SKM-1 (cell line): ENCODE measurements around the gene RAB10.
"Not testable (repeated sequence)": the region's sequence is repeated elsewhere in the genome, so short reads cannot be mapped to it uniquely, and the experiment has no call there.

ENCODE experiments used
- DNase-seq: peaks from one replicate; lab custom pipeline; 2025; ENCODE audit not compliant: unreplicated experiment; lab: John Stamatoyannopoulos, UW

The RAB10 gene

DNA sequence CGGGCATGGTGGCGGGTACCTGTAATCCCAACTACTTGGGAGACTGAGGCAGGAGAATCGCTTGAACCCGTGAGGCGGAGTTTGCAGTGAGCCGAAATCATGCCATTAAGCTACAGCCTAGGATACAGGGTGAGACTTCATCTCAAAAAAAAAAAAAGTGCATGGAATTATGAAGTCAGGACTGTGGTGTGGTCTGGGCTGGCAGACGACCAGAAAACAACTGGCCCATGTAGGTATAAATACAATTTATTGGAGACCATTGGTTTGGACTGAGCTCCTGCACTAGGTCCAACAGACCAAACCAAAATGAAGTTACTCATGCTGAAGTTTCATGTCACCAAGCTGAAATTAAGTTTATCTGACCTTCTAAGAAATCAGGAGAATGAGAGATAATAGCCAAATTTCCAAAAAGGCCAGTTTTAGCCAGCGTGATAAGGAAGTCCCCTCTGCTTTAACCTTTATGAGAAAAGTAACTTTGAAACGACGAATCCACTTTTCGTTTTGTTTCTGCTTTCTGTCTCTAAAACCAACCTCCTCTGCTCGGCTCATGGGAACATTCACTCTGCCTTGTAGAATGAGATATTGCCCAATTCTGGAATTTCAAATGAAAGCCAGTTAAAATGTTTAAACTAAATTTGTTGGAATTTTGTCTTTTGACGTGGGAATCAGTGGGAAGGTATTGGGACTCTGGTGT, 17.7 kb upstream of the RAB10 start:
- no peak for DNase-seq

DNA sequence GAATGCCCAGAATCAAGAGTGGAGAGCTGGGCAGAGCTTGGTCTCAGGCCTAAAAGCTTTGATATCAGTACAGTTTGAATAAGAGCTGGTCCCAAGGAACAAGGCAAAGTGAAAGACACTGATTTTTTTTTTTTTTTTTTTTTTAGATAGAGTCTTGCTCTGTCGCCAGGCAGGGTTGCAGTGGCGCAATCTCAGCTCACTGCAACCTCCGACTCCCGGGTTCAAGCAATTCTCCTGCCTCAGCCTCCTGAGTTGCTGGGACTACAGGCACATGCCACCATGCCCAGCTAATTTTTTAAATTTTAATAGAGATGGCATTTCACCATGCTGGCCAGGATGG, 17.2 kb upstream of the RAB10 start:
- DNase-seq: not testable (repeated sequence)

DNA sequence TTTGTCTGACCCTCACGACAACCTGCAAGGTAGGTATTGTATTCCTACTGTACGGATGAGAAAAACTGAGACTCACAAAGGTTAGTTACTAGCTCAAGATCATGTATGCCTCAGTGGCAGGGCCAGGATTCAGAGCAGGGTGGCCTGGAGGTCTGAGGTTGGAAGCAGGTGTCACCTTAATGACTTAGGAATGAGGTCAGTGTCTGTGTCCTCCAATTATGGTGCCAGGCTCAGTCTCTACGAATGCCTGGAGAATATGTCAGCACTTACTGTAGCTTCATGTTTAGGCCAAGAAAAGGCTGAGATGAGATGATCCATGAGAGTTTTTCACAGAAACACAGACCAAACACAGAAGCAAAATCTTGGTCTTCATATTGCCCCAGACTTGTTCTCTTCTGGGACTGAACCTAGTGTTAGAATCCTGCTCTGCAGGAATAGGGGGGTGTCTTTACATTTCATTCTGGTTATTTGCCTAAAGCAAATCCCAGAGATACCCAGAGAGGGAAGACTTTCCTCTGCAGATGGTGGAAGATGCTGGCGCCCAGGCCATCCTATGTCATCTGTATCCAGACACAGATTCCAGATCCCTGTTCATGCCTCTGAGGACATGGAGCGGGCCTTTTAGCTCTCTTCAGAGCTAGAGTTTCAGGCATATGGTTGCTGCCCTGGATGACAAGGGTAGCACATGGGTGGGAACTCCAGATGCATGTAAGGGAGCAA, 16.3 kb upstream of the RAB10 start:
- DNase-seq: no peak

DNA sequence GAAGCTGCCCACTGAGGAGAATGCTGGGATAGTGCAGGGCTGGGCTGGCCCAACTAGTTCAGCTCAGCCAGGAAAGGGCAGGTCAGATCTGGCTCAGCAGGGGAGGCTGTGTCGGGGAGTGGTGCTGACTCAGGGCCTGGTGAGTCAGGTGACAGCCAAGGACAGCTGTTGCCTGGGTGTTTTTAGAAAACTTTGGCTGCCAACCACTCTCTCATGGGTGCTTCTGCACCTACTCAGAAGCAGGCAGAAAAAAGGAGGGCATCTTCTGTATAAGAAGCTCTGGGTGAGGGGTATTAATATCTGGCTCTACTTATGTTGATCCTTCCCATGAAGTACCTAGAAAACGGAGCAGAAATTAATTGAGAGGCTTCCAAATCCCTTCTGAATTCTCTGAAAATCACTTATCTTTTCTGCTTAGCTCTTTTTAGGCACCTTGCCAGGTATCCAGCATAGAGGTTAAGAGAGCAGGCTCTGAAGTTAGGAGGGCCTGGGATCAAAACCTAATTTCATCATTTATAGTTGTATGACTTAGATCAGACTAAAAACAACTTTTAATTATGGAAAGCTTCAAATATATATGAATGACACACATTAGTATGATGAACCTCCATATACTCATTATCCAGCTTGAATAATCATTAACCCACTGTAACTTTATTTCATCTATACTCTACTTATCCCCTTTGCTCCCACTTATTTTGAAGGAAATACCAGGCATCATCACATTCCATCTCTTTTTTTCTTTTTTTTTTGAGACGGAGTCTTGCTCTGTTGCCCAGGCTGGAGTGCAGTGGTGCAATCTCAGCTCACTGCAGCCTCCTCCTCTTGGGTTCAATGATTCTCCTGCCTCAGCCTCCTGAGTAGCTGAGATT, 15.5 kb upstream of the RAB10 start:
- DNase-seq: no peak

DNA sequence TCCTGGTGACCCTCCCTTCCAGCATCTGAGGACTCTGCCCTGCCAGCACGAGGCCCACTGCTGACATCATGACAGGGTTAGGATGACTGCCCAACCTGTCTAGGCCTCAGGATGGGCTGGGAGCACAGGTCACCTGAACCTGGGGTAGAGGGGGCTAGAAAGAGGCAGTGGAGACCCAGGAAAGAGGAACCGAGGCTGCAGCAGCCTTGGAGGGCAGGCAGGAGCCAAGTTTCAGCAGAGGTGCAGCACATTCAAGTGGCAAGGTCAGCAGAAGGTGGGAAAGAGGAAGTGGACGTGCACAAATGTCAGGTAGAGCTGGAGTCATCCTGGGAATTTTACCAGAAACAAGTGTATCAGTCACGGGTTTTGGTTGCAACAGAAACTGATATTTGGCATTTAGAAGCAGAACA, 13.6 kb upstream of the RAB10 start:
- DNase-seq: no peak

DNA sequence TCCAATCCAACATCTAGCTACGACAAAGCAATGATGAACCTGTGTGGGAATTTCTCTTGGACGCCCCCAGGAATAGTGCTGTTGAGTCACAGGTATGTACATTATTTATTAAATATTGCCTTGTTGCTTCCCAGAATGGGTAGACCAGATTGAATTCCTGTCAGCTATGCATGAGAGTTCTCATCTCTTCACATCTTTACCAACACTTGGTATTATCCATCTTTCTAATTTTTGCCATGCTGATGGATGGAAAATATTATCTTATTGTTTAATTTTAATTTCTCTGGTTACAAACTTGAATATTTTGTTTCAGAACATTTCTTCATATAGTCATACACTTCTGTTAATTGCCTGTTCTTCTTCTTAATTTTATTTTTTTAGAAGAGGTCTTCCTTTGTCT, 9.6 kb upstream of the RAB10 start:
- DNase-seq: no peak

DNA sequence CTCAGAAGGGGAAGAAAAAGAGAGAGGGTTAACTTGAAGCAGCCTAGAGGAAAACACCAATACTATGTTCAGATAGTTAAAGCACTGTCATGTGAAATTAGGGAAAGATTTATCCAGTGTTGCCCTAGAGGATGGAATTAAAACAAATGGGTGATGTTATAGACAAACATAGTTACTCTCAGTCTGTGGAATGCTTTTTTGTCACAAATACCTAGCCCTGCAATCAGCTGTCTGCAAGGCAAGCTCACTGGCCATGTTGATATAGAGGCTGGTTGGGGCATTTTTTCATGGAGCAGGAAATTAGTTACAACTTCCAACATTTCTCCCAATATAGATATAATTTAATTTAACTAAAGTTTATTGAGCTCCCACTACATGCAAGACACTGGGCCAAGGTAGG, 8.4 kb upstream of the RAB10 start:
- no peak for DNase-seq

DNA sequence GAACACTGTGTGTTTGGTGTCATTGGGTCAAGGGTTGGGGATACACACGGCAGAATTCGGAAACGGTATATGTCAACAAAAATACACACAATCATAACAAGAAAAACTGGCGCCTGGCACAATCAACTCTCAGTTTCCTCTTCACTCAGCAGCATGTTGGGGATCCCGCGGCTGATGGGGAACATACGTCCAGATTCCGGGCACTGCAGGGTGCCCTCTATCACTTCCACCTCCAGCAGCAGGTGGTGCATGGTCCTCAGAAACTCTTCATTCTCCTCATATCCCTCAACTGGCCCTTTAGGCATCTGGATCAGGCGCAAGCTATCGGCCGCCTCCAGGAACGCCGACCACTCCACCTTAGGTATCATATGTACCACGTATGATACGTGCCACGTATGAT, 5.8 kb upstream of the RAB10 start:
- not testable (repeated sequence) for DNase-seq

DNA sequence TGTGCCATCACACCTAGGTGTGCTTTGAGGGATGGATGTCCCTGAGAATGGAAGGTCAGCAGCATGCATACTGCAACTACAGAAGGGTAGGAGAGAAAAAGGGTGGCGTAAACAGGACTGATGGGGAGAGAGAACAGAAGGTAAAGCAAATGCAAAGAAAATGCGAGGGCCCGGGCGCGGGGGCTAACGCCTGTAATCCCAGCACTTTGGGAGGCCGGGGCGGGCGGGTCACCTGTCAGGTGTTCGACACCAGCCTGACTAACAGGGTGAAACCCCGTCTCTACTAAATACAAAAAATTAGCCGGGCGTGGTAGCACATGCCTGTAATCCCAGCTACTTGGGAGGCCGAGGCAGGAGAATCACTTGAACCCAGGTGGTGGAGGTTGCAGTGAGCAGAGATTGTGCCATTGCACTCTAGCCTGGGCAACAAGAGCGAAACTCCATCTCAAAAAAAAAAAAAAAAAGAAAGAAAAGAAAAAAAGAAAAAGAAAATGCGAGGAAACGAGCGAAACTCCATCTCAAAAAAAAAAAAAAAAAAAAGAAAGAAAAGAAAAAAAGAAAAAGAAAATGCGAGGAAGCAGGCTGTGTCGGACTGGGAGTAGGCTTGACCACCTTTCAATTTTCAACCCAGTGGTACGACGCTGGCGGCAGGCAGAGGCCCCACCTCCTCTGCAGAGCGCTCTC, 1.2 kb upstream of the RAB10 start:
- DNase-seq: not testable (repeated sequence)

DNA sequence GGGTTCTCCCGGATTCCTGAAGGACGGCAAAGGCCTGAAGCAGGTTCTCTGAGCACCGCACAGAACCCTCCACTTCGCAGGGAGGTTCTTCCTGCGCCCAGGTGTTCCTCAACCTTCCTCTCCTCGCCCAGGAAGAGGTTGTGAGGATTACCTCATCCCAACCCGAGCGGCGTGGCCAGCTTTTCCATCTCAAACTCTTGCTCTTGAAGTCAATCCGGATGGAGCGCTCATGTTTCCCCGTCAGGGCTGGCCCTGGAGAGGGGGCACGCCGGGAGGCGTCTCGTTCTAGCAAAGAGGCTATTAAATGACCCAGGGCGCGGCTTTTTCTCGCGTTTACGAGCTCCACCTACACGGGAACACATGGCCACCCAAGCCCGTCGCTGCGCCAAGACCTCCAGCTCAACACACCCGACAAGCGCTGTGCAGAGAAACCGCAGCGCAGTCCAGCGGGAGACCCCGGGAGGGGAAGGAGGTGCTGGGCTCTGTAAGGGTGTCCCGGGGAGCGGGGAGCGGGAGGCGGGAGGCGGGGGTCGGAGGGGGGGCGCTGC, 540 bp upstream of the RAB10 start:
- no peak for DNase-seq

DNA sequence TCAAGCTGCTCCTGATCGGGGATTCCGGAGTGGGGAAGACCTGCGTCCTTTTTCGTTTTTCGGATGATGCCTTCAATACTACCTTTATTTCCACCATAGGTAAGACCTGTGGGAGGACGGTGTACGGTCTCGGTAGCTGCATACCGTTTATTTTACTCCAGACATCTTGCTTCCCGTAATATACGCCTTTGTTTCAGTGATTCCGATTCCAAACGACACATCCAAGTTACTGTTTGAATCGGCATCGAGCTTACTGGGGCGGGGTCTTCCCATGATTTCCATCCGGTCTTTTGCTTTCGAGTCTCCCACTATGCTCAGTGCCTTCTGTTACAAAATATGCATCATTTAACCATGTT, 731 bp downstream of the RAB10 start:
- DNase-seq: no peak

DNA sequence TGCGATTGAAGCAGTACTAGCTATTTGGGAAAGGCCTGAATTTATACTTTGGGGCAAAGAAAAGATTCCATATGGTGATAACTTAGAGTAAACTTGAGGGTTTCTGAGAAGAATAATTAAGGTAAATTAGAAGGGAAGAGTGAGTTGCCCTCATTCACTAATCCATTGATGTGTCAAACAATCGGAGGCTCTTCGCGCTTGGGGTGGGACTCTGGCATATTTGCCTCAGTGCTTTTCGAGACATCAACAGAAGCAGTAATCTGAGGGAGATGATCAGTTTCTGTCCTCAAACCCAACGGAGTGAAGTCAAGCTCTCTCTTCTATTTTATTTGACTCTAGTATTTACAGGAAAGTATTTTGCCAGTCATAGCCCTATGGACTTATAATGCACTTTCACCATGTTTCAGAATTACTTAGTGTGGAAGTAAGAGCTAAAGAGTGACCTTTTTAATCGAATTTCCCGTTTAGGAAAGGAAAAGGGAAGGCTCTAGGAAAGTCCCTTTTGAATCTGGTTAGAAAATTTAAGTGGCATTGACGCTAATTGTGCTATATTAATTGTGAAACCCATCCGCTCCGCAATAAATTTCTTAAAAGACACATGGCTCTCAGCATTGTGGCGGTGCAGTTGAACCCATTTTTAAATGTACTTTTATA, 1.3 kb downstream of the RAB10 start:
- no peak for DNase-seq

DNA sequence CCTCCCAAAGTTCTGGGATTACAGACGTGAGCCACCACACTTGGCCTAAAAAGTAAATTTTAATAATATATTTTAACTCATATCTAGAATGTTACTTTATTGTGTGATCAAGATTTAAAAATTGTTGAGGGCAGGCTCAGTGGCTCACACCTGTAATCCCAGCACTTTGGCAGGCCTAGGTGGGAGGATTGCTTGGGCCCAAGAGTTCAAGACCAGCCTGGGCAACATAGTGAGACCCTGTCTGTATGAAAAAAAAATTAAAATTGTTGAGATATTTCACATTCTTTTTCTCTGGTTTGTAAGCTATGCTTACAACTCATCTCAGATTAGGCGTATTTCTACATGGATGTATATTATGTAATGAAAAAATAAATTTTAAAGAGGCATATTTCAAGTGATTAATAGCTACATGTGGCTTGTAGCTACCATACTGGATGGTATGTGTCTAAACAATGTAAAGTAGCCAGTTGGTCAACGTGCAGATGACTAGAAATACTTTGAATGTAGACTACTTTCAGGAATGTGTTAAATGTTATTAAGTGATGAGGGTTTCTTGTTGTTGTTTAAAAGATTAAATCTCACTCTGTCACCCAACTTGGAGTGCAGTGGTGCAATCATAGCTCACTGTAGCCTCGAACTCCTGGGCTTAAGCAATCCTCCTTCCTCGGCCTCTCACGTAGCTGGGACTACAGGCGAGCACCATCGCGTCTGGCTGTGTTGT, 5.9 kb downstream of the RAB10 start:
- DNase-seq: no peak

DNA sequence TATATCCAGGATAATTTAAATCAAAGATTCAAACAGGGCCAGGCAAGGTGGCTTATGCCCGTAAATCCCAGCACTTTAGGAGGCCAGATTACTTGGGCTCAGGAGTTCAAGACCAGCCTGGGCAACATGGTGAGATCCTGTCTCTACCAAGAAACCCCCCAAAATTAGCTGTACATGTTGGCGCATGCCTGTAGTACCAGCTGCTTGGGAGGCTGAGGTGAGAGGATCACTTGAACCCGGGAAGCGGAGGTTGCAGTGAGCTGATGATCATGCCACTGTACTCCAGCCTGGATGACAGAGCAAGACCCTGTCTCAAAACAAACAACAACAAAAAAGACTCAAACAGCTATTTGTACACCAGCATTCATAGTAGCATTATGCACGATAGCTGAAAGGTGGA, 9.2 kb downstream of the RAB10 start:
- no peak for DNase-seq

DNA sequence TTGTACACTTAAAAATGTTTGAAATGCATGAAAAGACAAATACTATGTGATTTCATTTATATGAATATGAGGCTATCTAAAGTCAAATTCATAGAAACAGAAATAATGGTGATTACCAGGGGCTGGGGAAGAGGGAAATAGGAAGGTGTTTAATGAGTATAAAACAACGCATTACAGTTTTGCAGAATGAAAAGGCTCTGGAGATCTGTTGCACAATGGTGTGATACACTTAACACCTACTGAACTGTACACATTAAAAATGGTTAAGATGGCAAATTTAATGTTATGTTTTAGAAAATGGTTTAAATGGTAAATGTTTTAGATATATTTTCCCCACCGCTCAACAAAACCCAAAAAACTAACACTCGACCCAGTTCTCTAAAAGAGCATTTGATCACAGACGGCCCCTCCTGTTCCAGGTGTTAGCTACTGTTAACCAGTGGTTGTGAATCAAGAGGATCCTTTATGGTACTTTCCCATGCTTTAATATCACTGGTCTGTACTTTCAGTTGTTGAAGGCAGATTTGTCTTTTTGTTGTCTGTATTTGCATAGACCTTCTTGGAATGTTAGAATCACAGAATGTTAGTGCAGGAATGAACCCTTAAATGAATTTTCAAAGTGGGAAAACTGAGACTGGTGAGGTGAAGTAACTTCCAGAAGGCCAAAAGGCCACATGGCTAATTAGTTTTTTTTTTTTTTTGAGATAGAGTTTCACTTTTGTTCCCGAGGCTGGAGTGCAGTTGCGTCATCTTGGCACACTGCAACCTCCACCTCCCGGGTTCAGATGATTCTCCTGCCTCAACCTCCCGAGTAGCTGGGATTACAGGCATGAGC, 10.2 kb downstream of the RAB10 start:
- DNase-seq: no peak

DNA sequence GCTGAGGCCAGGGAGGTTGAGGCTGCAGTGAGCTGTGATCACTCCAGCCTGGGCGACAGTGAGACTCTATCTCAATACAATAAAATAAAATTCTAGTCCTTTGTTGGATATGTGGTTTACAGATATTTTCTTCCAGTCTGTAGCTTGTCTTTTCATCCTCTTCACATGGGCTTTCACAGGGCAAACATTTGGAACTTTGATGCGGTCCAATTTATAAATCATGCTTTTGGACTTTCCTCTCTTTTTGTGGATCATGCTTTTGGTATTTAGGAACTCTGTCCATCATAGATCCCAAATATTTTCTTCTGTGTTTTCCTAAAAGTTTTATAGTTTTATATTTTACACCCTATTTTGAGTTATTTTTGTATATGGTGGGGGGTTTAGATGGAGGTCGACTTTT, 14.9 kb downstream of the RAB10 start:
- no peak for DNase-seq

DNA sequence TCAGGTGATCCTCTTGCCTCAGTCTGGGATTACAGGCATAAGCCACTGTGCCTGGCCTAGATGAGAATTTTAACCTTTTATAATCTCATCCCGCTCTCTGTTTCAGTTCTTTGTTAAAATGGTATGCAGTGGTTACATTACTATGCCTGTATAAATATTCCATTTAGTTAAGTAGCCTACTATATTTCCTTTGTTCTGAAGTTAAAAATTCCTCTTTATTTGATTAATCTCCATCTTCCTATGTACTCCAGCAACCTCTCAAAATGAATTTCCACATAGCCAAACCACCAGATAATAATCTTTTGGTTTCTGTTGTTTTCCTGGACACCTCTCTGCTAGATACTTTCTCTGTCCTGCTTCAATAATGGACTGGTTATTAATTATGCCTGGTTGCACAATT, 15.8 kb downstream of the RAB10 start:
- DNase-seq: no peak

DNA sequence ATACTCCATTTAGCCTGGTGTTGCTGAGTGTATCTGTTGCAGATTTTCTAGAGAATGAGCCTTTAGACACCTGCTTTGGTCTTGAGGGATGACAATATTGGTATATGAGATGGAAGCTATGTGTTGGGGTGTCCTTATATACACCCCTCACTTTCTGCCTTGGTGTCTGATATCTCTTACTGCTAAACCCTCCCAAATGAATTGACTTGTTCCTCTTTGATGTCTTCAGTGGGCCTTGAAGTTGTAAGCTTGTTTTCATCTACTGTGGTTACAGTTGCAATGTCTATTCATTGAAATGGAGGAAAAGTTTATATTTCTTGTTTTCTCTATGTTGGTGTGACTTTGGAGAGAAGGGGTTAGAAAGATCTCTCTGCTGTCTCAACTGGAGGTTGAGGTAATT, 18.9 kb downstream of the RAB10 start:
- DNase-seq: no peak
